Kidney (tissue), 14 donors: Measurements from ENCODE around the gene ZNF618. TPM values are rescaled to one million over a fixed set of nuclear protein-coding genes. Genes with fewer than 3 reads are reported as not detected.

Experiments used
- DNase-seq, 5 donors: peaks; one replicate each; pipeline ENCODE4 v3.0.0-alpha.2; 2013 to 2020
- FAIRE-seq: peaks from 2 replicates; lab custom pipeline; 2012; peaks lifted over from hg19 to GRCh38; lab: Jason Lieb, UNC
- H3K27ac ChIP-seq, 2 donors: one replicate each; pipeline ENCODE4 v1.7.0; 2013; ENCODE audit warnings: low read depth in 2 of 2, low read length in 2 of 2, inconsistent platforms in 1 of 2
- H3K27me3 ChIP-seq: one replicate; pipeline ENCODE4 v1.7.1; 2013; ENCODE audit warnings: low read length, inconsistent platforms; ENCODE audit not compliant: control insufficient read depth, insufficient read depth
- H3K36me3 ChIP-seq, 3 donors: one replicate each; pipeline versions ENCODE4 v1.7.0 to v1.7.1; 2013; ENCODE audit warnings: low read length in 3 of 3, control low read depth in 1 of 3, inconsistent platforms in 1 of 3; ENCODE audit not compliant: insufficient read depth in 3 of 3, control insufficient read depth in 2 of 3
- H3K4me1 ChIP-seq, 3 donors: one replicate each; pipeline versions ENCODE4 v1.7.0 to v1.7.1; 2013; ENCODE audit warnings: low read length in 3 of 3, inconsistent platforms in 1 of 3, low read depth in 1 of 3; ENCODE audit not compliant: control insufficient read depth in 2 of 3, insufficient read depth in 2 of 3
- H3K4me3 ChIP-seq, 3 donors: one replicate each; pipeline versions ENCODE4 v1.7.0 to v1.8.1; 2013; ENCODE audit warnings: low read length in 3 of 3, control low read depth in 1 of 3, inconsistent platforms in 1 of 3
- H3K9ac ChIP-seq, 3 donors: one replicate each; pipeline versions ENCODE4 v1.7.0 to v1.7.1; 2013; ENCODE audit warnings: low read length in 3 of 3, control low read depth in 1 of 3, inconsistent platforms in 1 of 3
- H3K9me3 ChIP-seq, 3 donors: one replicate each; pipeline versions ENCODE4 v1.7.0 to v1.7.1; 2013; ENCODE audit warnings: low read length in 3 of 3, control low read depth in 1 of 3, inconsistent platforms in 1 of 3; ENCODE audit not compliant: control insufficient read depth in 2 of 3, insufficient read depth in 1 of 3
- intact Hi-C: fragments of 100-400 bp; cut with DNase I; formaldehyde crosslinking; loops from one replicate; pipeline ENCODE4 v1.11.1; 2022
- polyA plus RNA-seq: library from polyadenylated mRNA; stranded (reverse); fragments of 350-450 nt; fragmentation: Illumina TruSeq; extraction: RNeasy Lipid Tissue Mini Kit (QIAGEN cat#74804); gene quantifications from one replicate; pipeline ENCODE4 v1.2.3, GENCODE V29; 2014; ENCODE audit warnings: low read depth, low replicate concordance; ENCODE audit not compliant: insufficient read depth
- total RNA-seq: library from RNA; stranded (reverse); fragmentation: NEBNext Ultra II Directional; extraction: Animal tissue kit (Norgen Biotek cat#: 25700); gene quantifications from one replicate; pipeline ENCODE4 v1.2.1, GENCODE V29; 2021
- TF ChIP-seq, protein P1 (sequence below): IDR thresholded peaks from 3 replicates; pipeline ENCODE4 v1.5.1; 2012; ENCODE audit warnings: mild to moderate bottlenecking, moderate library complexity, borderline replicate concordance; ENCODE audit not compliant: insufficient read depth; ENCODE audit errors: extremely low read depth
- donor health status: control.
- donor health status: control.
- donor health status: control.
- donor health status: control.
- donor health status: control.
- donor health status: DM: yes; HTN: yes; CAD: no.
- donor health status: Normal renal cell carcinoma (clear cell type).

The ZNF618 gene
- total and polyA plus RNA-seq, 2 donors from 2014 or later, result 5.6 to 31.9 TPM

DNA sequence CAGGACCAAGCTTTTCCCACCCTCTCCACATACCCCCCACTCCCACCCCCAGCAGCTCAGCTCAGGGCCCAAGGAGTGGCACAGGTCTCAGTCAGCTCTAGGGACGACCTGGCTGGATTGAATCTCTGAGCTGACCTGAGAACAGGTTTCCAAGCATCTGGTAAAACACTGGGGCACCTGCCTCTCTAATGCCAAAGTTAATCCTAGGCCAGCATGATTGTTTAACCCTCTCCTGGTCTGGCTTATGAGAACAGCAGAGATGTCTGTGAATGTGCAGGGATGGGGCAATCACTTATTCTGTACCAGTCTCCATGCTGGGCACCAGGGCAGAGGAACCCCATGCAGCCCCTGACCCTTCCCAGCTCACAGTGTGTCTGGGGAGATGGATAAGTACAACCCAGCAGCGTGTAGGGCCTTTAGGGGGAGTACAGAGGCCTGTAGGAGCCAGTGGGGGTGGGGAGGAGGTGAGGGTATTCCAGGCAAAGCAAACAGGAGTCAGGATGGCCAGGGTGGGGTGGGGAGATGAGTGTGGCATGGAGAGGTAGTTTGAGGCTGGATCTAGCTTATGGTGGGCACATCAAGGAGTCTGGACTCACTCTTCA, 223.7 kb downstream of the ZNF618 start:
- TF ChIP-seq, protein P1, sequence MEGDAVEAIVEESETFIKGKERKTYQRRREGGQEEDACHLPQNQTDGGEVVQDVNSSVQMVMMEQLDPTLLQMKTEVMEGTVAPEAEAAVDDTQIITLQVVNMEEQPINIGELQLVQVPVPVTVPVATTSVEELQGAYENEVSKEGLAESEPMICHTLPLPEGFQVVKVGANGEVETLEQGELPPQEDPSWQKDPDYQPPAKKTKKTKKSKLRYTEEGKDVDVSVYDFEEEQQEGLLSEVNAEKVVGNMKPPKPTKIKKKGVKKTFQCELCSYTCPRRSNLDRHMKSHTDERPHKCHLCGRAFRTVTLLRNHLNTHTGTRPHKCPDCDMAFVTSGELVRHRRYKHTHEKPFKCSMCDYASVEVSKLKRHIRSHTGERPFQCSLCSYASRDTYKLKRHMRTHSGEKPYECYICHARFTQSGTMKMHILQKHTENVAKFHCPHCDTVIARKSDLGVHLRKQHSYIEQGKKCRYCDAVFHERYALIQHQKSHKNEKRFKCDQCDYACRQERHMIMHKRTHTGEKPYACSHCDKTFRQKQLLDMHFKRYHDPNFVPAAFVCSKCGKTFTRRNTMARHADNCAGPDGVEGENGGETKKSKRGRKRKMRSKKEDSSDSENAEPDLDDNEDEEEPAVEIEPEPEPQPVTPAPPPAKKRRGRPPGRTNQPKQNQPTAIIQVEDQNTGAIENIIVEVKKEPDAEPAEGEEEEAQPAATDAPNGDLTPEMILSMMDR, result no peak

DNA sequence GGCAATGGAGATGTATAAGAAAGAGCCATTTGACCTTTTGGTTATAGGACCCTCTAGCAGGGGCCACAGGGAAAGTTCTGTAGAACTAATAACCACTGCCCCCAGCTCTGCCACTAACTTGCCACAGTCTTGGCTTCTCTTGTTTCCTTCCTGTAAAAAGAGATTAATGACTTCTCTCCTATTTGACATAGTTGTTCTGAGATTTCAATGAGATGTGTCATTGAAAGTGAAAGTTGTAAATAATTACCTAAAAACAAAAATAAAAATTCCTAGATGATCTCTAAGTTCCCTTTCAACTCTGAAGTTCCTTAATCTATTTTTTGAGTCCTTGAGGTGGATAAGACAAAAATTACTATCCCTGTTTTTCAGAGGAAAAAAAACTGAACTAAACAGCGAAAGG, 224.4 kb downstream of the ZNF618 start:
- TF ChIP-seq, protein P1, result no peak
- Histone ChIP-seq H3K27me3 (no peaks in the 10 kb centered on the region), H3K27ac (peak overlapping the region; percentile 84 to 94), H3K9ac (peak overlapping the region in 1 of 3 donors; percentile 55), H3K4me3 (peak overlapping the region in 2 of 3 donors; percentile 1 to 91), H3K4me1 (peaks cover 0 to 28% (median 27%) of the 10 kb centered on the region in 3 donors), H3K36me3 (peaks cover 0 to 9% (median 5%) of the 10 kb centered on the region in 3 donors), H3K9me3 (peaks cover 0 to 2% (median 0%) of the 10 kb centered on the region in 3 donors)
- FAIRE-seq (peak; percentile 8), DNase-seq (peak in 3 of 5 donors; percentile 10 to 51 (median 36))
- intact Hi-C loops, result no loop called here

More for the DNA sequence above, 223.7 kb downstream of the ZNF618 start:
- Histone ChIP-seq H3K27ac (peak overlapping the region; percentile 84 to 94), H3K36me3 (peaks cover 0 to 15% (median 6%) of the 10 kb centered on the region in 3 donors), H3K4me1 (peaks cover 0 to 30% (median 27%) of the 10 kb centered on the region in 3 donors), H3K27me3 (no peaks in the 10 kb centered on the region), H3K9me3 (peaks cover 0 to 2% (median 0%) of the 10 kb centered on the region in 3 donors), H3K9ac (peak overlapping the region in 2 of 3 donors; percentile 13 to 55), H3K4me3 (peak overlapping the region in 2 of 3 donors; percentile 49 to 91)
- DNase-seq (peak in 3 of 5 donors; percentile 27 to 62 (median 56)), FAIRE-seq (no peak)
- intact Hi-C loops, result no loop called here

DNA sequence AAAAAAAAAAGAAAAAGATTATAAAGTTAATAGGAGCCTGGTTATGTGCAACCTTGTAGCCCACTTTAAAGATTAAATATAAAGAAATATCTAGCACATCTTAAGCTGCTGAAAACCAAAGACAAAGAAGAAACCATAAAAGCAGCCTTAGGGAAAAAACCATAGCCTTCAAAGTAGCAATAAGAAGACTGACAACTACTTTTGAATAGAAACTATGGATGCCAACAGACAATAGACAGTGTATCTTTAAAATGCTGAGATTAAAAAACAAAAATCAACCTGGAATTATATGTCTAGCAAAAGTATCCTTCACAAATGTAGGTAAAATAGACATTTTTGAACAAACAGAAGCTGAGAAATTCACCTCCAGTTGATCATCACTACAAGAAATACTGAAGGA, 226.4 kb downstream of the ZNF618 start:
- peaks cover 0 to 16% (median 16%) of the 10 kb centered on the region in 3 donors for H3K4me1 ChIP-seq
- no peak overlapping the region for H3K9ac ChIP-seq
- H3K9me3 ChIP-seq, result peaks cover 0 to 2% (median 0%) of the 10 kb centered on the region in 3 donors
- DNase-seq, result no peak
- no peak overlapping the region for H3K4me3 ChIP-seq
- TF ChIP-seq, protein P1, result no peak
- peaks cover 0 to under 1% (median 0%) of the 10 kb centered on the region in 3 donors for H3K36me3 ChIP-seq
- H3K27ac ChIP-seq, result no peak overlapping the region
- no peaks in the 10 kb centered on the region for H3K27me3 ChIP-seq
- intact Hi-C loops, result no loop called here
- FAIRE-seq, result no peak
